Measurements from ENCODE around the gene CCNI2.

CCNI2 gene

GRCh38 chr5:132778856-132779255 lies 31.6 kb downstream of the CCNI2 start:
- Histone ChIP-seq H3K27ac (ENCODE audit: insufficient read depth, low read length, poor library complexity, severe bottlenecking) (no peak overlapping the region), H3K4me1 (ENCODE audit: control insufficient read depth, insufficient read depth, low read length, poor library complexity, severe bottlenecking) (peaks cover 11% of the 10 kb centered on the region), H3K27me3 (replicated peaks; ENCODE audit: control insufficient read depth, insufficient read depth, low read length, poor library complexity, severe bottlenecking) (no peaks in the 10 kb centered on the region), H3K36me3 (ENCODE audit: control insufficient read depth, insufficient read depth, low read length) (no peaks in the 10 kb centered on the region), H3K9me3 (ENCODE audit: control insufficient read depth, low read length) (no peaks in the 10 kb centered on the region), H3K4me3 (ENCODE audit: insufficient read depth, low read depth, low read length, poor library complexity, severe bottlenecking) (no peak overlapping the region)
- DNase-seq: no peak

- DNase-seq: no peak
- Histone ChIP-seq H3K4me1 (ENCODE audit: control insufficient read depth, insufficient read depth, low read length, poor library complexity, severe bottlenecking) (peaks cover 11% of the 10 kb centered on the region), H3K9me3 (ENCODE audit: control insufficient read depth, low read length) (no peaks in the 10 kb centered on the region), H3K27ac (ENCODE audit: insufficient read depth, low read length, poor library complexity, severe bottlenecking) (no peak overlapping the region), H3K36me3 (ENCODE audit: control insufficient read depth, insufficient read depth, low read length) (no peaks in the 10 kb centered on the region), H3K27me3 (replicated peaks; ENCODE audit: control insufficient read depth, insufficient read depth, low read length, poor library complexity, severe bottlenecking) (no peaks in the 10 kb centered on the region), H3K4me3 (ENCODE audit: insufficient read depth, low read depth, low read length, poor library complexity, severe bottlenecking) (no peak overlapping the region)
Measured at GRCh38 chr5:132779961-132780360, 32.7 kb downstream of the CCNI2 start.

GRCh38 chr5:132780577-132780976 lies 33.4 kb downstream of the CCNI2 start:
- Histone ChIP-seq H3K4me1 (ENCODE audit: control insufficient read depth, insufficient read depth, low read length, poor library complexity, severe bottlenecking) (peaks cover 11% of the 10 kb centered on the region), H3K27me3 (replicated peaks; ENCODE audit: control insufficient read depth, insufficient read depth, low read length, poor library complexity, severe bottlenecking) (no peaks in the 10 kb centered on the region), H3K4me3 (ENCODE audit: insufficient read depth, low read depth, low read length, poor library complexity, severe bottlenecking) (no peak overlapping the region), H3K36me3 (ENCODE audit: control insufficient read depth, insufficient read depth, low read length) (no peaks in the 10 kb centered on the region), H3K27ac (ENCODE audit: insufficient read depth, low read length, poor library complexity, severe bottlenecking) (no peak overlapping the region), H3K9me3 (ENCODE audit: control insufficient read depth, low read length) (no peaks in the 10 kb centered on the region)
- DNase-seq: no peak

- Histone ChIP-seq H3K4me3 (ENCODE audit: insufficient read depth, low read depth, low read length, poor library complexity, severe bottlenecking) (no peak overlapping the region), H3K27me3 (replicated peaks; ENCODE audit: control insufficient read depth, insufficient read depth, low read length, poor library complexity, severe bottlenecking) (no peaks in the 10 kb centered on the region), H3K9me3 (ENCODE audit: control insufficient read depth, low read length) (no peaks in the 10 kb centered on the region), H3K27ac (ENCODE audit: insufficient read depth, low read length, poor library complexity, severe bottlenecking) (no peak overlapping the region), H3K36me3 (ENCODE audit: control insufficient read depth, insufficient read depth, low read length) (no peaks in the 10 kb centered on the region), H3K4me1 (ENCODE audit: control insufficient read depth, insufficient read depth, low read length, poor library complexity, severe bottlenecking) (peaks cover 6% of the 10 kb centered on the region)
- DNase-seq: no peak
Measured at GRCh38 chr5:132781029-132781428, 33.8 kb downstream of the CCNI2 start.

- no peak for DNase-seq
- Histone ChIP-seq H3K27me3 (replicated peaks; ENCODE audit: control insufficient read depth, insufficient read depth, low read length, poor library complexity, severe bottlenecking) (no peaks in the 10 kb centered on the region), H3K36me3 (ENCODE audit: control insufficient read depth, insufficient read depth, low read length) (no peaks in the 10 kb centered on the region), H3K9me3 (ENCODE audit: control insufficient read depth, low read length) (no peaks in the 10 kb centered on the region), H3K4me3 (ENCODE audit: insufficient read depth, low read depth, low read length, poor library complexity, severe bottlenecking) (no peak overlapping the region), H3K4me1 (ENCODE audit: control insufficient read depth, insufficient read depth, low read length, poor library complexity, severe bottlenecking) (no peaks in the 10 kb centered on the region), H3K27ac (ENCODE audit: insufficient read depth, low read length, poor library complexity, severe bottlenecking) (no peak overlapping the region)
Measured at GRCh38 chr5:132782101-132782500, 34.9 kb downstream of the CCNI2 start.

- Histone ChIP-seq H3K36me3 (ENCODE audit: control insufficient read depth, insufficient read depth, low read length) (no peaks in the 10 kb centered on the region), H3K9me3 (ENCODE audit: control insufficient read depth, low read length) (no peaks in the 10 kb centered on the region), H3K27me3 (replicated peaks; ENCODE audit: control insufficient read depth, insufficient read depth, low read length, poor library complexity, severe bottlenecking) (no peaks in the 10 kb centered on the region), H3K27ac (ENCODE audit: insufficient read depth, low read length, poor library complexity, severe bottlenecking) (no peak overlapping the region), H3K4me3 (ENCODE audit: insufficient read depth, low read depth, low read length, poor library complexity, severe bottlenecking) (no peak overlapping the region), H3K4me1 (ENCODE audit: control insufficient read depth, insufficient read depth, low read length, poor library complexity, severe bottlenecking) (no peaks in the 10 kb centered on the region)
- no peak for DNase-seq
Measured at GRCh38 chr5:132785365-132785764, 38.1 kb downstream of the CCNI2 start.

- H3K9me3 ChIP-seq (ENCODE audit: control insufficient read depth, low read length): no peaks in the 10 kb centered on the region
- no peak overlapping the region for H3K4me3 ChIP-seq (ENCODE audit: insufficient read depth, low read depth, low read length, poor library complexity, severe bottlenecking)
- H3K36me3 ChIP-seq (ENCODE audit: control insufficient read depth, insufficient read depth, low read length): no peaks in the 10 kb centered on the region
- no peak overlapping the region for H3K27ac ChIP-seq (ENCODE audit: insufficient read depth, low read length, poor library complexity, severe bottlenecking)
- no peaks in the 10 kb centered on the region for H3K27me3 ChIP-seq (replicated peaks; ENCODE audit: control insufficient read depth, insufficient read depth, low read length, poor library complexity, severe bottlenecking)
- no peak for DNase-seq
- H3K4me1 ChIP-seq (ENCODE audit: control insufficient read depth, insufficient read depth, low read length, poor library complexity, severe bottlenecking): no peaks in the 10 kb centered on the region
Measured at GRCh38 chr5:132785864-132786263, 38.6 kb downstream of the CCNI2 start.

- Histone ChIP-seq H3K36me3 (ENCODE audit: control insufficient read depth, insufficient read depth, low read length) (no peaks in the 10 kb centered on the region), H3K4me1 (ENCODE audit: control insufficient read depth, insufficient read depth, low read length, poor library complexity, severe bottlenecking) (no peaks in the 10 kb centered on the region), H3K9me3 (ENCODE audit: control insufficient read depth, low read length) (no peaks in the 10 kb centered on the region), H3K27me3 (replicated peaks; ENCODE audit: control insufficient read depth, insufficient read depth, low read length, poor library complexity, severe bottlenecking) (no peaks in the 10 kb centered on the region), H3K27ac (ENCODE audit: insufficient read depth, low read length, poor library complexity, severe bottlenecking) (no peak overlapping the region), H3K4me3 (ENCODE audit: insufficient read depth, low read depth, low read length, poor library complexity, severe bottlenecking) (no peak overlapping the region)
- DNase-seq: no peak
Measured at GRCh38 chr5:132787076-132787475, 39.9 kb downstream of the CCNI2 start.

GRCh38 chr5:132788508-132788907 lies 41.3 kb downstream of the CCNI2 start:
- H3K9me3 ChIP-seq (ENCODE audit: control insufficient read depth, low read length): no peaks in the 10 kb centered on the region
- no peak overlapping the region for H3K27ac ChIP-seq (ENCODE audit: insufficient read depth, low read length, poor library complexity, severe bottlenecking)
- H3K36me3 ChIP-seq (ENCODE audit: control insufficient read depth, insufficient read depth, low read length): no peaks in the 10 kb centered on the region
- H3K27me3 ChIP-seq (replicated peaks; ENCODE audit: control insufficient read depth, insufficient read depth, low read length, poor library complexity, severe bottlenecking): no peaks in the 10 kb centered on the region
- no peak for DNase-seq
- no peak overlapping the region for H3K4me3 ChIP-seq (ENCODE audit: insufficient read depth, low read depth, low read length, poor library complexity, severe bottlenecking)
- no peaks in the 10 kb centered on the region for H3K4me1 ChIP-seq (ENCODE audit: control insufficient read depth, insufficient read depth, low read length, poor library complexity, severe bottlenecking)

GRCh38 chr5:132788990-132789886 lies 42.0 kb downstream of the CCNI2 start:
- Histone ChIP-seq H3K4me3 (ENCODE audit: insufficient read depth, low read depth, low read length, poor library complexity, severe bottlenecking) (no peak overlapping the region), H3K9me3 (ENCODE audit: control insufficient read depth, low read length) (no peaks in the 10 kb centered on the region), H3K4me1 (ENCODE audit: control insufficient read depth, insufficient read depth, low read length, poor library complexity, severe bottlenecking) (no peaks in the 10 kb centered on the region), H3K27ac (ENCODE audit: insufficient read depth, low read length, poor library complexity, severe bottlenecking) (no peak overlapping the region), H3K27me3 (replicated peaks; ENCODE audit: control insufficient read depth, insufficient read depth, low read length, poor library complexity, severe bottlenecking) (no peaks in the 10 kb centered on the region), H3K36me3 (ENCODE audit: control insufficient read depth, insufficient read depth, low read length) (no peaks in the 10 kb centered on the region)
- no peak for DNase-seq
